Uterus (tissue), 2 donors: Measurements from ENCODE around the gene LYPD6B.

Experiments used
- CTCF ChIP-seq, 4 experiments: fragments of 200-600 bp in 2 of 4; fragments of 450-650 bp in 2 of 4; sonication (generic) in 2 of 4; IDR thresholded peaks; one replicate each; pipeline ENCODE4 v1.5.1; 2016 to 2019; ENCODE audit warnings: antibody characterized with exemption in 4 of 4, mild to moderate bottlenecking in 2 of 4, moderate library complexity in 1 of 4
- POLR2A ChIP-seq, 2 donors: fragments of 450-650 bp; IDR thresholded peaks; one replicate each; pipeline ENCODE4 v1.6.1; 2016; ENCODE audit warnings: antibody characterized with exemption in 2 of 2, mild to moderate bottlenecking in 1 of 2, moderate library complexity in 1 of 2

GRCh38 chr2:149226790-149227189 lies 188.3 kb downstream of the LYPD6B start:
- TF ChIP-seq CTCF (IDR thresholded peaks at IDR 0.05): no peak
- no peak for TF ChIP-seq POLR2A (IDR thresholded peaks at IDR 0.05)
